Epidermal melanocyte (primary cell): ENCODE results near the gene C2orf80.
"Not testable (repeated sequence)": the region's sequence is repeated elsewhere in the genome, so short reads cannot be mapped to it uniquely, and the experiment has no call there.

Experiments
- DNase-seq: peaks from one replicate; pipeline ENCODE4 v3.0.0; 2011; ENCODE audit warnings: low spot score; ENCODE audit not compliant: insufficient read length

The C2orf80 gene

GRCh38 chr2:208189810-208190503 lies at the start of gene C2orf80:
TSS of gene C2orf80 (minus strand) at chr2:208190030. CDS start at chr2:208186986, 3,044 bp downstream.
- no peak for DNase-seq

- no peak for DNase-seq
Measured at GRCh38 chr2:208235860-208236259, 46.0 kb upstream of the C2orf80 start.

DNA sequence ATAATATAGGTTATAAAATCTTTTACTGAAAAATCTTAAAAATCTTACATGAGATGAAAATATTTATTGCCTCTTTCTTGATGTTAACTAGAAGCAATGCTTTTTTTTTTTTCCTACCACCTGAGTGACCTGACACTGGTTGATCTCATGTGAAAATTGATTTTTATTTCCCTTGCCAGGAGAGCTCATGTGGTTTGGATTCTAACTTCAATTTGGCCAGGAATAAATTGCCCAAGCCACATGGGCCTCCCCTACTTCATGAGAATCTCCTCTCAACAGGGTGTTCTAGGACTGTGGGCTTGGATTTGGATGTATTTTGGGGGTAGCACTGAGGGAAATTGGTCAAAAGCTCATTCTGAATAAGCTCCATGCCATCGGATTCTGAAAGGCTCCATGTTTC lies 45.0 kb upstream of the C2orf80 start:
- no peak for DNase-seq

DNA sequence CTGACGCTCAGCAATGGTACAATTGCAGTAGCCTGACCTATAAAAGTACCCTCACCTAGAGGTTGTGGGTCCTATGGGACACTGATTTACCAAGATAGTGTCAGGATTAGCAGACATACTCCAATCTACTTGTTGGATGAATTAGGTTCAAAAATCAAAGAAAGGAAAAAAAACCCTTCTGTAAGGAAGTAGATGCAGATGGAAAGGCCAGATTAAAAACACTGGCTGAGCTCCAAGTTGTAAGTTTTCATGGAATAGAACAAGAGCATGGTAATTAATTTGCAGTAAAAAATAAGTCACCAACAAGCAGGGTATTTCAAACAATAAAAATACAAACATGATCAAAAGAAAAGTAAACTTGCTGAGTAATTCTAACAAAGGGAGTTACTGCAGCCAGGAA lies 38.6 kb upstream of the C2orf80 start:
- DNase-seq, result no peak

- DNase-seq, result no peak
Measured at GRCh38 chr2:208227581-208228232, 37.9 kb upstream of the C2orf80 start.

GRCh38 chr2:208224802-208225201 lies 35.0 kb upstream of the C2orf80 start:
- no peak for DNase-seq

- DNase-seq, result no peak
Measured at GRCh38 chr2:208222351-208222750, 32.5 kb upstream of the C2orf80 start.

DNA sequence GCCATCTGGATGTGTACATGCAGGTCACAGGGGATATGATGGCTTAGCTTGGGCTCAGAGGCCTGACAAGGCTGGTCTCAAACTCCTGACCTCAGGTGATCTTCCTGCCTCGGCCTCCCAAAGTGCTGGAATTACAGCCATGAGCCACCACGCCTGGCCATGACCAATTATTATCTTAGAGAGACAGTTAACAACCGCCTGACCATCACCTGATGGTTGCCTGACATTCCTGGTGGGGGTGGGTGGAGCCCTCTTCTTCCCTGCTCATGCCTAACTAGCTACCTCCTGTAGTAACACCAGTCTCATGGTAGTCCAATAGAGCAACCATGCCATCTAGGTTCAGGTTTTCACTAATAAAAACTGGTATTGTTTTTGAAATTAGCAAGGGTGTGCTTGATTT lies 32.0 kb upstream of the C2orf80 start:
- not testable (repeated sequence) for DNase-seq

- no peak for DNase-seq
Measured at GRCh38 chr2:208210688-208211451, 21.0 kb upstream of the C2orf80 start.

DNA sequence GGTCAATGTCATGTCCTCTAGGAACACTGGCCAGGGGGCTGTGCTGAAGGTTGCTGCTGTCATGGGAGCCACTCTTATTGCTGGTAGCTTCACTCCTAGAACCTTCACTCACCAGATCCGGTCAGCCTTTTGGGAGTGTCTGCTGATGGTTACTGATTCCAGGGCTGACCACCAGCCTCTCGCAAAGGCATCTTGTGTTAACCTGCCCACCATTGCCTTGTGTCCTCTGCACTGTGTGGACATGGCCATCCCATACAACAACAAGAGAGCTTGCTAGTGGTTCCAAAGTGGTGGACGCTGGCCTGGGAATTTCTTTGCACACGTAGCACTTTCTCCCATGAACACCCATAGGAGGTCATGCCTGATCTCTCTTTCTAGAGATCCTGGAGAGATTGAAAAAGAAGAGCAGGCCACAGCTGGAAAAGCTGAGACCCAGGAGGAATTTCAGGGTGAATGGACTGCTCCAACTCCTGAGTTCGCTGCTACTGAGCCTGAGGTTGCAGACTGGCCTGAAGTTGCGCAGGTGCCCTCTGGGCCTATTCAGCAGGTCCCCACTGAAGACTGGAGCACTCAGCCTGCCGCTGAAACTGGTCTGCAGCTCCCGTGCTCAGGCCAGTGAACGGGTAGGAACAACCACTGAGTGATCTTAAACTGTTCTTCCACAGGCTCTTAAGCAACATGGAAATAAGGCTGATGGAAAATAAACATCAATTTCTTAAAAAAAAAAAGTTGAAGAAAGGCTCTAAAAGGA lies 18.7 kb upstream of the C2orf80 start:
- no peak for DNase-seq

DNA sequence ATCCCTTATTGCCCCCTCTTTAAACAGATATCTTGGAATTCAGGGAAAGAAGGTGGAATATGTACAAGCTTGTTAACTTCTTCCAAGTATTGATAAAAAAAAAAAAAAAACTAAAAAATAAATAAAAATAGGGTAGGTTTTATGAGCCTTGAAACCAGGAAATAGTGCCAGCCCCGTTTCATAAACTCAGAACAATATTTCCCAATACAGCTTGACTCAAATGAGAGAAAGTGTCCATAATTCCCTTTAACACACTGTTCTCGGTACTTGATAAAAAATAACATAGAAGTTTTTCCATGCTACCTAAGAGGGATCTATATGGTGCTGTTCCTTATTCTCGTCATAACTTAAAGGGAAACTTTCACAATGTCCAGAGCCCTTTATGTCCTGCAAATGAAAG lies 17.9 kb upstream of the C2orf80 start:
- DNase-seq, result no peak

DNA sequence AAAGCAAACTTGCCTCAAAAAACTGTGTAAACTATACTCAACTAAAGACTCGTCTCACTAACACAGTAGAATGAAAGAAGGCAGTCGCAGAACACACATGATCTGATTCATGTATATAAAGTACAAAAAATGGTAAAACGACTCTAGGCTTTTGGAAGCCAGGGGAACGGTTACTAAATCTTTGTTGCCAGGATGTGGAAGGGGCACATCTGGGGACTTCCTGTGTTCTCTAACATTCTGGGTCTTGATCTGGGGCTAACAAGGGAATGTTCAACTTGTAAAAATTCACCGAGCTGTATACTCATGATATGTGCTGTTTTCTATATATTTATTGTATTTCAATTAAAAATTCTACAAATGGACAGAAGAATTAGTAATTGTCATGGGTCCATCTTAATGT lies 14.3 kb upstream of the C2orf80 start:
- DNase-seq, result no peak

DNA sequence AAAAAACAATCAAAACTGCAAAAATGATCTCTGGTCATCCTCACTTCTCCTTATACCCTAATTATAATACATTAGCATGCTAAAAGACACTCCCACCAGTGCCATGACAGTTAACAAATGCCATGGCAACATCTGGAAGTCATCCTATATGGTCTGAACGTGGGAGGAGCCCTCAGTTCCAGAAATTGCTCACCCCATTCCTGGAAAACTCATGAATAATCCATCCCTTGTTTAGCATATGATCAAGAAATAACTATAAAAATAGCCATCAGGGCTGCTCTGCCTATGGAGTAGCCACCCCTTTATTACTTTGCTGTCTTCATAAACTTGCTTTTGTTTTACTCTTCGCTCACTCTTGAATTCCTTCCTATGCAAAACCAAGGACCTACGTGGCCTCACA lies 5.7 kb upstream of the C2orf80 start:
- DNase-seq, result no peak

- DNase-seq, result no peak
Measured at GRCh38 chr2:208192611-208193236, 2.9 kb upstream of the C2orf80 start.

GRCh38 chr2:208189069-208189809 lies 591 bp downstream of the C2orf80 start:
- DNase-seq, result no peak

GRCh38 chr2:208186893-208187292 lies 2.9 kb downstream of the C2orf80 start:
- no peak for DNase-seq

DNA sequence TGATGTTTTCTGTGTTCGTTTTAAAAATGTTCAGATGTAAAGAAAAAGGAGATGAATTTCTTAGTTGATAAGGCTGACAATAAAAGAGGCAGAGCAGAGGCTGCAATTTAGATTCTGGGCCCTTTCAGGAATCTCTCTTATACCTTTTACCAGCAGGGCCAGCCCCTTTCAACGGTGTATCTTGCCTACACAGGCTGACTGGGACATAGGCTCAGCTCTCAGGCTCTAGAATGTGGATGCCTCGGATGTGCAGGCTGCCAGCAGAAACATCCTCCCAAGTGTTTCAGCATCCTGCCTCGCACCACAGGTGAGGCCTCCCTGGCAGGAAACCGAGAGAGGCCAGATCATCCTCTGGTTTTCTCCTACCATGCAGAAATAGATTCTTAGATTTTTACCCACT lies 3.4 kb downstream of the C2orf80 start:
- no peak for DNase-seq

DNA sequence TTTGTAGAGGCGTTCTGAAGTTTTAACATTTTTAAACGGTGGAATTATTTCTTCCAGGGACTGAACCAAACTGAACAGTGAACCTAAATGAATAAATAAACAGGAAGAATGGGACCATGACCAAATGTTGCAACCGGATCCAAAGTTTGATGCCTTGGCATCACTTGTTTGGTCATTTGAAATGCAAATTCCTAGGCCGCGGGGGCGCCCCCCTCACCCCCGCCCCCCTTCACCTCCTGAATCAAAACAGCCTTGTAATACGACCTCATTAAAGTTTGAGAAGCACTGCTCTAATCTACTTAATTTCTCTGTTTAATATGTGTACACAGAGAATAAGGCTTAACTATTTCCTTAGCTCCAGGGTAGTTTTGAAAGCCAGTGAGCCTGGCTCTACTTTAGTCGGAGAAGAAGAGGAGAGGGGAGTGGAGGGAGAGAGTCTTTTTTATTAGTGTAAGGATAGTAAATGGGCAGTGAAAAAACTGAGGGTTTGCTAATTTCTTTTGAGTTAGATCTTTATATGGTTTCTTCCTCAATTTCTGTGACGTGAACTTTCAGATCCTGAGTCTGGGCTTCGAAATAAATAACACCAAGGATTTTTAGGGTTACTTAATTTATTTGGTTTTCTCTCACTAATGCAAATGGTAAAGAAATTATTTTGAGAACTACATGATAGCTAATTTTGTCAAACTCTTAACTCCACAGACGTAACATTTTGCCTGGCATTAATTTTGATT lies 5.7 kb downstream of the C2orf80 start:
- DNase-seq, result no peak

DNA sequence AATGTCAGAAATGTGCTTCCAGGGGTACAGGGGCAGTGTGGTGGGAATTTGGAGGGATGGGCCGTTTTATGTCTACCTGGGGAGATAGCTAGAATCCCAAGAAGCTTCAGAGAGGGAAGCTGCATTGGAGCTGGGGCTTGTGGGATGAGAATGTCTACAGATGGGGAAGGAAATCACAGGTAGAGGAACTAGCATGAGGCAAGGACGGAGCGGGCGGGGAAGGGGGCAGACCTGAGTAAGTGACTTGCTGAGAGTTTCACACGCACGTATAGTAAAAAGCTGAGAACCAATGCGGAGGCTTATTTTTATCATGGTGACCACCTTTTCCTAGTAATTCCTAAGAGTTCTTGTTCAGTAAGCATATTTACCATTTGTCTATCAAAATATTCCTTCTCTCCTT lies 6.3 kb downstream of the C2orf80 start:
- no peak for DNase-seq

DNA sequence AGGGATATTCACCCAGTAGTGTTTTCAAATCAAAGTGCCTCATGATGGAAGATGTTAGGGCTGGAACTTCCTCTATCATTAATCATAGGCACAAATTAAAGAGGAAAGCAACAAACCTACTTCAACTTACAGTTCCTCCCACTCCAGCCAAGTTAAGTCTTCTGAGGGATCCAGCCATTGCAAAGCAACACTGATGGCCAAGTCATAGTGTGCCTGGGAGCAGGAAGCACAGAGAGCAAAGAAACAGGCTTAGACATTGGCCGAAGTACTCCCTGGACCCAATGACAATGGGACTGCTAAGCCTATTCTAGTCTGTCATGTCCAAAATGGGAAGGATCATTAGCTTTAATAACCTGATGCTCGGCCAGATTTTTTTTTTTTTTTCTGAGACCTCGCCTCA lies 7.0 kb downstream of the C2orf80 start:
- no peak for DNase-seq
